Colonic mucosa (tissue), 4 donors: Measurements from ENCODE around the gene IL1B. TPM values are rescaled to one million over a fixed set of nuclear protein-coding genes. Genes with fewer than 3 reads are reported as not detected.
A peak's percentile ranks its signal among the peaks of the same experiment; 100 is the strongest.

Experiments used
- DNase-seq: peaks from one replicate; pipeline ENCODE4 v3.0.0-alpha.2; 2020
- H3K27ac ChIP-seq: fragments of 200-600 bp; one replicate; pipeline ENCODE4 v1.8.0; 2021
- H3K27me3 ChIP-seq: fragments of 200-600 bp; one replicate; pipeline ENCODE4 v1.8.0; 2021
- H3K36me3 ChIP-seq: fragments of 200-600 bp; one replicate; pipeline ENCODE4 v1.8.0; 2021
- H3K4me1 ChIP-seq: fragments of 200-600 bp; one replicate; pipeline ENCODE4 v1.8.0; 2021; ENCODE audit warnings: mild to moderate bottlenecking
- H3K4me3 ChIP-seq: fragments of 200-600 bp; one replicate; pipeline ENCODE4 v1.8.0; 2021
- H3K9ac ChIP-seq, 2 donors: one replicate each; pipeline ENCODE4 v1.7.0; 2013; ENCODE audit warnings: control low read depth in 2 of 2, low read depth in 2 of 2, low read length in 2 of 2
- H3K9me3 ChIP-seq: fragments of 200-600 bp; one replicate; pipeline ENCODE4 v1.8.0; 2021
- intact Hi-C: fragments of 100-400 bp; cut with DNase I; formaldehyde crosslinking; loops from one replicate; pipeline ENCODE4 v1.14.1; 2022
- total RNA-seq, 2 donors: library from RNA; stranded (reverse); fragmentation: NEBNext Ultra II Directional in 1 of 2; extraction: Animal tissue kit (Norgen Biotek cat#: 25700) in 1 of 2; gene quantifications; one replicate each; pipeline ENCODE4 v1.2.1, GENCODE V29; 2021
- TF ChIP-seq, protein P1 (sequence below): fragments of 200-600 bp; IDR thresholded peaks from one replicate; pipeline ENCODE4 v1.8.0; 2022; ENCODE audit warnings: antibody characterized with exemption, mild to moderate bottlenecking
- donor health status: healthy.
- donor health status: DM: no; HTN: no; CAD: no.
- donor health status: DM: no; HTN: no; CAD: no.

IL1B gene
- total RNA-seq, 2 donors from 2014 or later, result 1.6 to 5.7 TPM

DNA sequence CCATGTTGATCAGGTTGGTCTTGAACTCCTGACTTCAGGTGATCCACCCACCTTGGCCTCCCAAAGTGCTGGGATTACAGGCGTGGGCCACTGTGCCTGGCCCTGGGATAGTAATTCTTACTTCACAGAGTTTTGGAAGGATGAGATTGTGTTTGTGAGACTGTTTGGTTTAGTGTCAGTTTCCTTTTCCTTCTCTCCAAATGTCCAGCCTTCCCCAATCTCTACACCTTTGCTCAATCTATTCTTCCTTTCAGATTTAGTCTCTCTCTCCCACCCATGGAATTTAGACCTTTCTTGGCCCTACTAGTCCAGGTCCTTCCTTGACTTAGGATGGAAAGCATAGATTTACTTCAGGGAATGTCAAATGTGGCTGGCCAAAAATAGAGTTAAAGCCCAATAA lies 40.1 kb downstream of the IL1B start:
- H3K27me3 ChIP-seq, result no peaks in the 10 kb centered on the region
- intact Hi-C loops, result no loop called here
- TF ChIP-seq, protein P1, sequence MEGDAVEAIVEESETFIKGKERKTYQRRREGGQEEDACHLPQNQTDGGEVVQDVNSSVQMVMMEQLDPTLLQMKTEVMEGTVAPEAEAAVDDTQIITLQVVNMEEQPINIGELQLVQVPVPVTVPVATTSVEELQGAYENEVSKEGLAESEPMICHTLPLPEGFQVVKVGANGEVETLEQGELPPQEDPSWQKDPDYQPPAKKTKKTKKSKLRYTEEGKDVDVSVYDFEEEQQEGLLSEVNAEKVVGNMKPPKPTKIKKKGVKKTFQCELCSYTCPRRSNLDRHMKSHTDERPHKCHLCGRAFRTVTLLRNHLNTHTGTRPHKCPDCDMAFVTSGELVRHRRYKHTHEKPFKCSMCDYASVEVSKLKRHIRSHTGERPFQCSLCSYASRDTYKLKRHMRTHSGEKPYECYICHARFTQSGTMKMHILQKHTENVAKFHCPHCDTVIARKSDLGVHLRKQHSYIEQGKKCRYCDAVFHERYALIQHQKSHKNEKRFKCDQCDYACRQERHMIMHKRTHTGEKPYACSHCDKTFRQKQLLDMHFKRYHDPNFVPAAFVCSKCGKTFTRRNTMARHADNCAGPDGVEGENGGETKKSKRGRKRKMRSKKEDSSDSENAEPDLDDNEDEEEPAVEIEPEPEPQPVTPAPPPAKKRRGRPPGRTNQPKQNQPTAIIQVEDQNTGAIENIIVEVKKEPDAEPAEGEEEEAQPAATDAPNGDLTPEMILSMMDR, result no peak
- no peak overlapping the region for H3K9ac ChIP-seq
- no peak overlapping the region for H3K4me3 ChIP-seq
- no peaks in the 10 kb centered on the region for H3K36me3 ChIP-seq
- no peaks in the 10 kb centered on the region for H3K9me3 ChIP-seq
- DNase-seq, result no peak
- no peaks in the 10 kb centered on the region for H3K4me1 ChIP-seq
- H3K27ac ChIP-seq, result no peak overlapping the region

DNA sequence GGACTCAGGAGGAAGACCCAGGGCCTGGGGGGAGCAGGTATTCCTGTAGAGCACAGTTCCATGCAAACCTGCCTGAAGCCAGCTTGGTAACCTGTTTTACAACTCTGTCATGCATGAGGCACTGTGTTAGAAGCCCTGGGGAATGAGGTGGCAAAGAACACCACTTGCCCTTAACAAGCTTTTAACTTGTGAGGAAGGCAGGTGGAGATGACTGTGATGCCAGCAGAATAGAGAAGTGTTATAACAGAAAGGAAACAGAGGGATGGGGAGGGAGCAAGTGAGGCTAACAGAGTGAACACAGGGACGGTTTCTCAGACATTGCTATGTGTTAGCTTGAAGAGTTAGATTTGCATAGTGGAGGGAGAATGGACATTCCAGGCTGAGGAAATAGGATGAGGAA lies 40.8 kb downstream of the IL1B start:
- Histone ChIP-seq H3K27me3 (no peaks in the 10 kb centered on the region), H3K9me3 (no peaks in the 10 kb centered on the region), H3K36me3 (no peaks in the 10 kb centered on the region), H3K4me1 (no peaks in the 10 kb centered on the region), H3K4me3 (no peak overlapping the region), H3K9ac (no peak overlapping the region), H3K27ac (no peak overlapping the region)
- TF ChIP-seq, protein P1, result no peak
- intact Hi-C loops, result no loop called here
- DNase-seq, result no peak

DNA sequence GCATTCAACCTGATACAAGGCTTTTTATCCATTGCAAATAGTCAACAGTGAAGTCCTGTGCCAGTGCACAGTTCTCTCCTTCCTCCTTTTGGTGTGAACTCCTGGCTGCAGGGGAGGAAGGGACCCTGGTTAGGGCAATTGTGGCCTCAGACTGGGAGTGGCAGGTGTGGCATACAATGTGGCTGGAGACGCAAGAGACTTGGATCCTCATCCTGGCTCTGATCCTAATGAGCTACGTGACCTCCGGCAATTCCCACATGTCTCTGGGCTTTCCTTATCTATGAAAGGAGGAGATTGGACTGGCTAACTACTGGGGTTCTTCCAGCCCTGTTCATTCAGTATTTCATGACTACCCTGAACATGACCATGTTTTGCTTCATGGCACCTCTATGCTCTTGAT lies 41.7 kb downstream of the IL1B start:
- Histone ChIP-seq H3K9ac (no peak overlapping the region), H3K9me3 (no peaks in the 10 kb centered on the region), H3K4me1 (no peaks in the 10 kb centered on the region), H3K27me3 (no peaks in the 10 kb centered on the region), H3K27ac (no peak overlapping the region), H3K4me3 (no peak overlapping the region), H3K36me3 (no peaks in the 10 kb centered on the region)
- DNase-seq, result peak; percentile 65
- TF ChIP-seq, protein P1, result no peak
- intact Hi-C loops, result no loop called here

DNA sequence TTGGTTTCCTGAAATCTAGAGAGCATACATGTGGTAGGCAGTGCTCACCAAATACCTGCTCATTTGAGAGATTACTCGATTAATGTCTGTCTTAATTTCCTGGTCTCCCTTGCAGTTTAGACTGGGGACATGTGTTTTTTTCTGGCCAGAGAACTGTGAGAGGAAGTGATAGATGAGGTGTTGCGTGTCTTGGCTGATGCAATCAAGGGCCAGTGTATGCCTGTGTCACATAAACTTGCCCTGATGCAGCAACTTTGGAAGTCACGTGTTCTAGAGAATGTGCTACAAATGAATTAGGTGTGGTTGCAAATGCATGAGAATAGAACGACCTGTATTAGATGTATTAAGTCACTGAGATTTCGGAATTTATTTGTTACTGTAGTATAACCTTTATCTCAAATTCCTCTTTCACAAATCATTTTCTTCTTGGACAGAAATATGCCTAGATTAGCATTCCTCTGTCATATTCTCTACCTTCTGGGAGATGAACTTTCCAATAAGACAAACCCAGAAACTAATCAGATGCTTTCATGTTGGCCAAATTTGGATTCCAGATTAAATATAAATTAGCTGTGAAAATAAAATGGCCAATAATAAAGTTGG lies 42.3 kb downstream of the IL1B start:
- Histone ChIP-seq H3K4me3 (no peak overlapping the region), H3K9ac (no peak overlapping the region), H3K9me3 (no peaks in the 10 kb centered on the region), H3K4me1 (no peaks in the 10 kb centered on the region), H3K36me3 (no peaks in the 10 kb centered on the region), H3K27ac (no peak overlapping the region), H3K27me3 (no peaks in the 10 kb centered on the region)
- intact Hi-C loops, result no loop called here
- no peak for DNase-seq
- TF ChIP-seq, protein P1, result no peak

DNA sequence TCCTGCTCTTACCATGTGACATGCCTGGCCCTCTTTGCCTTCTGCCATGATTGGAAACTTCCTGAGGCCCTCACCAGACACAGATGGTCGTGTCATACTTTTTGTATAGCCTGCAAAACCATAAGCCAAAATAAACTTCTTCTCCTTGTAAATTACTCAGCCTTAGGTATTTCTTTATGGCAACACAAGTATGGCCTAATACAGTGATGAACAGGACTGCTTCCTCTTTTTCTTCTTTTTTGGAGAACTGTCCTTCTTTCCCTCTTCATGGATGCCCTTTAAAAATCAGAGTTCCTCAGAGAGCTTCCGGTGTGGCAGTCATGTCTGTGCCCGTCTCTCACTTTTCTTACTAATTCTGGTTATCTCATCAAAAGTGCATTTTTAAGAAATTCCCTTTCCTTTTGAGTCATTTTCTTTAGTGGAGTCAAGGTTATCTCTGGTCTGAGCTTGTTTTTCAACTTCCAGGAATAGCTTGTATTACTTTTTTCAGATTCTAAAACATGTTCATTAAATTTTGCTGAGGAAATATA lies 43.1 kb downstream of the IL1B start:
- no peaks in the 10 kb centered on the region for H3K27me3 ChIP-seq
- H3K36me3 ChIP-seq, result no peaks in the 10 kb centered on the region
- no peak overlapping the region for H3K9ac ChIP-seq
- no peak overlapping the region for H3K4me3 ChIP-seq
- H3K27ac ChIP-seq, result no peak overlapping the region
- intact Hi-C loops, result no loop called here
- H3K9me3 ChIP-seq, result no peaks in the 10 kb centered on the region
- TF ChIP-seq, protein P1, result no peak
- no peak for DNase-seq
- H3K4me1 ChIP-seq, result no peaks in the 10 kb centered on the region
